H1 (cell line): ENCODE measurements around the gene IL1RAP. TPM values are rescaled to one million over a fixed set of nuclear protein-coding genes. Genes with fewer than 3 reads are reported as not detected.

Experiments used
- CTCF ChIA-PET: fragments of 300-600 bp; sonication (Branson Sonifier 250); formaldehyde crosslinking; loops from one replicate; lab custom pipeline; 2021; ENCODE audit not compliant: partially characterized antibody; lab: Charles Lee
- POLR2A ChIA-PET: fragments of 300-600 bp; sonication (Branson Sonifier 250); formaldehyde crosslinking; loops from one replicate; lab custom pipeline; 2021; ENCODE audit warnings: inconsistent platforms; ENCODE audit not compliant: partially characterized antibody; lab: Charles Lee
- DNase-seq, 2 experiments: peaks; one replicate each; pipeline versions ENCODE4 v3.0.0 to v3.0.0-alpha.2; 2010 to 2022; ENCODE audit warnings: low spot score in 2 of 2, low read depth in 1 of 2, mixed read lengths in 1 of 2
- FAIRE-seq: peaks from 2 replicates; lab custom pipeline; 2011; peaks lifted over from hg19 to GRCh38; lab: Jason Lieb, UNC
- H2AFZ ChIP-seq: 2 replicates; pipeline ENCODE4 v1.8.1; 2012; ENCODE audit warnings: low read length, inconsistent platforms
- H2AK5ac ChIP-seq: 2 replicates; pipeline ENCODE4 v1.6.1; 2013; ENCODE audit warnings: low read depth, low read length
- H2BK120ac ChIP-seq: replicated peaks from 2 replicates; pipeline ENCODE3; 2013; ENCODE audit warnings: low read depth, low read length, inconsistent platforms
- H2BK12ac ChIP-seq: 2 replicates; pipeline ENCODE4 v1.6.1; 2013; ENCODE audit warnings: low read depth, low read length
- H2BK15ac ChIP-seq: 2 replicates; pipeline ENCODE4 v1.6.1; 2013; ENCODE audit warnings: low read length
- H2BK20ac ChIP-seq: 2 replicates; pipeline ENCODE4 v1.6.1; 2013; ENCODE audit warnings: low read length
- H2BK5ac ChIP-seq: 2 replicates; pipeline ENCODE4 v1.6.1; 2013; ENCODE audit warnings: low read depth, low read length
- H3K14ac ChIP-seq: 2 replicates; pipeline ENCODE4 v1.6.1; 2013; ENCODE audit warnings: inconsistent platforms; ENCODE audit not compliant: insufficient read length
- H3K18ac ChIP-seq: 2 replicates; pipeline ENCODE4 v1.6.1; 2013; ENCODE audit warnings: low read length; ENCODE audit errors: extremely low read depth
- H3K23ac ChIP-seq: 2 replicates; pipeline ENCODE4 v1.6.1; 2013; ENCODE audit warnings: inconsistent platforms; ENCODE audit not compliant: insufficient read length
- H3K23me2 ChIP-seq: 2 replicates; pipeline ENCODE4 v1.6.1; 2013; ENCODE audit warnings: low read depth, low read length
- H3K27ac ChIP-seq: 2 replicates; pipeline ENCODE4 v1.6.1; 2011; ENCODE audit warnings: low read depth, low read length, inconsistent platforms
- H3K27me3 ChIP-seq, 4 experiments: replicated peaks in 1 of 4; 1 replicate in 1 of 4; 2 replicates in 3 of 4; pipeline versions ENCODE4 v1.6.1 to v1.8.1; 2011 to 2013; ENCODE audit warnings: low read length in 3 of 4, mild to moderate bottlenecking in 3 of 4, inconsistent platforms in 2 of 4, mixed read lengths in 2 of 4, moderate library complexity in 1 of 4; ENCODE audit not compliant: control insufficient read depth in 3 of 4, insufficient read depth in 3 of 4; ENCODE audit errors: extremely low read depth in 1 of 4
- H3K36me3 ChIP-seq, 4 experiments: 2 replicates each; pipeline versions ENCODE4 v1.6.1 to v1.8.1; 2011 to 2013; ENCODE audit warnings: mild to moderate bottlenecking in 4 of 4, low read length in 3 of 4, moderate library complexity in 2 of 4, control low read depth in 1 of 4, inconsistent platforms in 1 of 4; ENCODE audit not compliant: insufficient read depth in 4 of 4, control insufficient read depth in 2 of 4
- H3K4ac ChIP-seq: replicated peaks from 2 replicates; pipeline ENCODE3; 2013; ENCODE audit warnings: low read length, low read depth, mixed read lengths, inconsistent platforms; ENCODE audit not compliant: insufficient read length
- H3K4me1 ChIP-seq, 4 experiments: replicated peaks in 1 of 4; 1 replicate in 1 of 4; 2 replicates in 3 of 4; pipeline versions ENCODE4 v1.6.1 to v1.8.1; 2011 to 2013; ENCODE audit warnings: low read length in 3 of 4, inconsistent platforms in 2 of 4, mixed read lengths in 1 of 4; ENCODE audit not compliant: insufficient read depth in 4 of 4, control insufficient read depth in 3 of 4
- H3K4me2 ChIP-seq, 2 experiments: 2 replicates each; pipeline versions ENCODE4 v1.6.1 to v1.8.1; 2011 to 2013; ENCODE audit warnings: low read depth in 2 of 2, low read length in 2 of 2, control low read depth in 1 of 2, inconsistent platforms in 1 of 2, mild to moderate bottlenecking in 1 of 2; ENCODE audit not compliant: insufficient read depth in 1 of 2
- H3K4me3 ChIP-seq, 4 experiments: fragments of 200-600, 300-600 bp in 1 of 4; sonication (generic), shearing (Covaris generic), sonication (Bioruptor Twin) in 1 of 4; 2 replicates each; pipeline versions ENCODE4 v1.5.1 to v1.8.1; 2011 to 2016; ENCODE audit warnings: low read length in 4 of 4, low read depth in 3 of 4, control low read depth in 2 of 4, inconsistent platforms in 2 of 4, mild to moderate bottlenecking in 2 of 4, mixed read lengths in 1 of 4, moderate library complexity in 1 of 4; ENCODE audit not compliant: insufficient read depth in 2 of 4; ENCODE audit errors: extremely low read depth in 1 of 4
- H3K56ac ChIP-seq: replicated peaks from 2 replicates; pipeline ENCODE3; 2013; ENCODE audit warnings: low read depth, mild to moderate bottlenecking, mixed read lengths, low read length, inconsistent platforms; ENCODE audit not compliant: insufficient read length
- H3K79me1 ChIP-seq: 2 replicates; pipeline ENCODE4 v1.6.1; 2013; ENCODE audit warnings: low read depth, low read length, control low read depth
- H3K79me2 ChIP-seq, 2 experiments: 2 replicates each; pipeline versions ENCODE4 v1.6.1 to v1.8.1; 2012 to 2013; ENCODE audit warnings: low read length in 2 of 2, mild to moderate bottlenecking in 2 of 2, inconsistent platforms in 1 of 2; ENCODE audit not compliant: insufficient read depth in 2 of 2, control insufficient read depth in 1 of 2
- H3K9ac ChIP-seq, 4 experiments: replicated peaks in 1 of 4; 1 replicate in 1 of 4; 2 replicates in 3 of 4; pipeline versions ENCODE4 v1.6.1 to v1.8.1; 2011 to 2013; ENCODE audit warnings: low read depth in 3 of 4, low read length in 3 of 4, control low read depth in 2 of 4, mild to moderate bottlenecking in 2 of 4, moderate library complexity in 2 of 4, inconsistent platforms in 1 of 4; ENCODE audit errors: extremely low read depth in 1 of 4
- H3K9me3 ChIP-seq, 2 experiments: 2 replicates each; pipeline versions ENCODE4 v1.6.1 to v1.8.1; 2012 to 2013; ENCODE audit warnings: mild to moderate bottlenecking in 2 of 2, moderate library complexity in 2 of 2, control low read depth in 1 of 2, inconsistent platforms in 1 of 2, low read depth in 1 of 2, low read length in 1 of 2, mixed read lengths in 1 of 2; ENCODE audit not compliant: insufficient read depth in 2 of 2
- H4K20me1 ChIP-seq, 2 experiments: replicated peaks in 1 of 2; 2 replicates each; pipeline versions ENCODE3 to v1.8.1; 2011 to 2013; ENCODE audit warnings: inconsistent platforms in 2 of 2, low read length in 2 of 2, mild to moderate bottlenecking in 1 of 2; ENCODE audit not compliant: insufficient read depth in 2 of 2, control insufficient read depth in 1 of 2
- H4K5ac ChIP-seq: 2 replicates; pipeline ENCODE4 v1.6.1; 2013; ENCODE audit warnings: low read length, low read depth, mixed read lengths, inconsistent platforms; ENCODE audit not compliant: insufficient read length
- H4K8ac ChIP-seq: 2 replicates; pipeline ENCODE4 v1.8.0; 2013; ENCODE audit warnings: mild to moderate bottlenecking, moderate library complexity, low read length, inconsistent platforms; ENCODE audit not compliant: insufficient read depth; ENCODE audit errors: extremely low read depth
- H4K91ac ChIP-seq: replicated peaks from 2 replicates; pipeline ENCODE3; 2013; ENCODE audit warnings: low read length, mixed read lengths, inconsistent platforms; ENCODE audit not compliant: insufficient read length
- CREB1 ChIP-seq: IDR thresholded peaks from 2 replicates; pipeline ENCODE4 v1.6.1; 2012; ENCODE audit warnings: inconsistent platforms
- FOSL1 ChIP-seq: IDR thresholded peaks from 2 replicates; pipeline ENCODE4 v1.6.1; 2011; ENCODE audit warnings: mild to moderate bottlenecking, low read depth, low read length, moderate library complexity; ENCODE audit not compliant: insufficient read depth
- GTF2F1 ChIP-seq: IDR thresholded peaks from 2 replicates; pipeline ENCODE4 v1.6.1; 2012; ENCODE audit warnings: low read depth, low read length, improper control_type of control experiment, borderline replicate concordance
- NANOG ChIP-seq: IDR thresholded peaks from 2 replicates; pipeline ENCODE4 v1.6.1; 2011; ENCODE audit warnings: low read length, low read depth, mild to moderate bottlenecking, inconsistent platforms; ENCODE audit not compliant: insufficient read depth, poor library complexity, severe bottlenecking
- POLR2AphosphoS5 ChIP-seq: IDR thresholded peaks from 2 replicates; pipeline ENCODE4 v1.6.1; 2011; ENCODE audit warnings: low read depth, low read length
- SIN3A ChIP-seq, 2 experiments: IDR thresholded peaks in 1 of 2; conservative IDR thresholded peaks in 1 of 2; 2 replicates each; pipeline ENCODE4 v1.6.1; 2011 to 2012; ENCODE audit warnings: low read length in 2 of 2, improper control_type of control experiment in 1 of 2, low read depth in 1 of 2, mild to moderate bottlenecking in 1 of 2
- SP2 ChIP-seq: IDR thresholded peaks from 2 replicates; pipeline ENCODE4 v1.6.1; 2012; ENCODE audit warnings: mild to moderate bottlenecking, low read length, inconsistent platforms
- WGBS, 2 experiments: shearing (Covaris generic) in 1 of 2; methylation state at CpG; one replicate each; pipeline versions ENCODE4 v1.1.6 to v1.1.7; 2013 to 2015; ENCODE audit warnings: low lambda C conversion rate in 2 of 2, mixed read lengths in 2 of 2, inconsistent platforms in 1 of 2, low coverage in 1 of 2, missing lambda C conversion rate in 1 of 2; ENCODE audit not compliant: insufficient replicate concordance in 2 of 2, insufficient coverage in 1 of 2, insufficient read length in 1 of 2; ENCODE audit errors: extremely low coverage in 1 of 2, missing lambda C conversion rate in 1 of 2; 5-methylcytosine and 5-hydroxymethylcytosine counted together
- polyA plus RNA-seq, 7 experiments: library from polyadenylated mRNA; depleted of rRNA in 3 of 7; stranded (reverse) in 5 of 7; unstranded in 2 of 7; fragments of >200 nt in 5 of 7; fragments of 200-250 nt in 2 of 7; gene quantifications; 1 replicate in 5 of 7; 2 replicates in 1 of 7; 4 replicates in 1 of 7; pipeline versions ENCODE4 v1.2.1 to v1.2.3, GENCODE V29; 2011 to 2013; ENCODE audit warnings: missing spikeins in 2 of 7, mixed read lengths in 2 of 7
- total RNA-seq: library from RNA; stranded (reverse); fragmentation: NEBNext Ultra II Directional; extraction: Animal tissue kit (Norgen Biotek cat#: 25700); gene quantifications from 2 replicates; pipeline ENCODE4 v1.2.1, GENCODE V29; 2021
- TF ChIP-seq, protein P1 (sequence below), 3 experiments: IDR thresholded peaks; 1 replicate in 2 of 3; 2 replicates in 1 of 3; pipeline versions ENCODE4 v1.5.1 to v1.6.1; 2011; ENCODE audit warnings: low read length in 3 of 3, mild to moderate bottlenecking in 3 of 3, inconsistent platforms in 2 of 3, low read depth in 1 of 3, moderate library complexity in 1 of 3; ENCODE audit not compliant: insufficient read depth in 1 of 3; ENCODE audit errors: control extremely low read depth in 1 of 3
- TF ChIP-seq, protein P2 (sequence below): IDR thresholded peaks from 2 replicates; pipeline ENCODE4 v1.6.1; 2012; ENCODE audit warnings: inconsistent platforms

IL1RAP gene
- total and polyA plus RNA-seq, 2 of the 8 experiments (the other 6 are each of a cell fraction or from before 2014, with no cell fraction given) = 2.4 to 3.9 TPM

DNA sequence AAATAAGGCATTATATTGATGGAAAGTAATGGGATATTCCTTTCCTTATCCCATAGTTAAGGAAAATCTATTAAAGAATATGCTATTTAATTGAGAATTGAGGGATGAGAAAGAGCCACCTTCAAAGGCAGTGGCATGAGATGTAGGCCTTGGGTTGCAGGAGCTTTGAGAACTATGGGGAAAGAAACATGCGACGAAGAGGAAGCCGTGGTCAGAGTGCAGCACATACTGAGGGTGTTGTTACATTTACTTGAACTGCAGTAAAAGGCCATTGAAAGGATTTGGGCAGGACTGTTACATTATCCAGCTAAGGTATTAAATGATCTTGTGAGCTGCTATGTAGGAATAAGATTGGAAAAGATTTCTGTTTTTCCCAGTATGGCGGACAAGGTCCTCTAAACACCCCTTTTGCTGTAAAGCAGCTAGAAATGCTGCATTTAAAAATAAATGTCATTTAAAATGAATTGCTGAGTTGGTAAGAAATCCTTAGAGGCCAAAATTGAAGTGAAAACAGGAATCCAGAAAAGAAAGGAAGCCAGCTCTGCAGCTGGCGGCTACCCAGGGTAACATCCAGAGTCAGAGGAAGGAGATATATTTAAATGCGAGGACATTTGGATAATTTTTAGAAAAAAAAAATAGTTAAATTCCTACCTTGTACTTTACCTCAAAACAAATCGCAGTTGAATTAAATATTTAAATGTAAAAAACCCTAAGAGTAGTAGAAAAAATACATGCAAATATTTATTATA, 61.7 kb downstream of the IL1RAP start:
- H3K79me2 ChIP-seq = no peaks in the 10 kb centered on the region
- no peak overlapping the region for H2BK20ac ChIP-seq
- ChIA-PET CTCF (interaction anchor here (0.6 kb wide), 1 partner anchor 228 kb away, joined by 3 read pairs; no protein-coding TSS in a partner anchor), POLR2A (no interaction called here)
- H4K91ac ChIP-seq = no peak overlapping the region
- no peaks in the 10 kb centered on the region for H3K36me3 ChIP-seq
- no peaks in the 10 kb centered on the region for H3K27me3 ChIP-seq
- H3K56ac ChIP-seq = no peak overlapping the region
- 0 out of 4 replicates have a peak, but pooled peaks cover 0 to 2% of the 10 kb centered on the region in 2 experiments for H3K9me3 ChIP-seq
- no peak overlapping the region for H3K4ac ChIP-seq
- no peak overlapping the region for H3K27ac ChIP-seq
- H3K79me1 ChIP-seq = no peaks in the 10 kb centered on the region
- no peaks in the 10 kb centered on the region for H3K23me2 ChIP-seq
- DNase-seq (no peak), FAIRE-seq (no peak)
- no peak overlapping the region for H3K14ac ChIP-seq
- H3K18ac ChIP-seq = no peak overlapping the region
- H3K9ac ChIP-seq = no peak overlapping the region
- H2BK5ac ChIP-seq = no peak overlapping the region
- no peaks in the 10 kb centered on the region for H4K20me1 ChIP-seq
- no peak overlapping the region for H2BK120ac ChIP-seq
- H4K8ac ChIP-seq = no peak overlapping the region
- no peak overlapping the region for H4K5ac ChIP-seq
- 90% methylated on average over 7 of the region's 7 CpGs; no CpG with 5 or more reads in 1 of the 2 experiments for WGBS, 2 experiments
- H2AK5ac ChIP-seq = no peak overlapping the region
- no peak overlapping the region for H2AFZ ChIP-seq
- no peaks in the 10 kb centered on the region for H3K4me1 ChIP-seq
- H3K4me2 ChIP-seq = no peak overlapping the region
- no peak overlapping the region for H2BK12ac ChIP-seq
- H3K4me3 ChIP-seq = no peak overlapping the region
- no peak overlapping the region for H3K23ac ChIP-seq
- no peak overlapping the region for H2BK15ac ChIP-seq
- TF ChIP-seq, protein P1, sequence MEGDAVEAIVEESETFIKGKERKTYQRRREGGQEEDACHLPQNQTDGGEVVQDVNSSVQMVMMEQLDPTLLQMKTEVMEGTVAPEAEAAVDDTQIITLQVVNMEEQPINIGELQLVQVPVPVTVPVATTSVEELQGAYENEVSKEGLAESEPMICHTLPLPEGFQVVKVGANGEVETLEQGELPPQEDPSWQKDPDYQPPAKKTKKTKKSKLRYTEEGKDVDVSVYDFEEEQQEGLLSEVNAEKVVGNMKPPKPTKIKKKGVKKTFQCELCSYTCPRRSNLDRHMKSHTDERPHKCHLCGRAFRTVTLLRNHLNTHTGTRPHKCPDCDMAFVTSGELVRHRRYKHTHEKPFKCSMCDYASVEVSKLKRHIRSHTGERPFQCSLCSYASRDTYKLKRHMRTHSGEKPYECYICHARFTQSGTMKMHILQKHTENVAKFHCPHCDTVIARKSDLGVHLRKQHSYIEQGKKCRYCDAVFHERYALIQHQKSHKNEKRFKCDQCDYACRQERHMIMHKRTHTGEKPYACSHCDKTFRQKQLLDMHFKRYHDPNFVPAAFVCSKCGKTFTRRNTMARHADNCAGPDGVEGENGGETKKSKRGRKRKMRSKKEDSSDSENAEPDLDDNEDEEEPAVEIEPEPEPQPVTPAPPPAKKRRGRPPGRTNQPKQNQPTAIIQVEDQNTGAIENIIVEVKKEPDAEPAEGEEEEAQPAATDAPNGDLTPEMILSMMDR (IDR thresholded peaks at IDR 0.05; ENCODE audit: control extremely low read depth in 1 of 3, insufficient read depth in 1 of 3, low read depth in 1 of 3, low read length in 3 of 3) = no peak
- TF ChIP-seq CREB1 (no peak), SIN3A (conservative IDR thresholded peaks at IDR 0.05 in 1 of 2, IDR thresholded peaks at IDR 0.05 in 1 of 2; ENCODE audit: low read depth in 1 of 2, low read length in 2 of 2) (no peak), NANOG (no peak), FOSL1 (no peak), POLR2AphosphoS5 (no peak), SP2 (no peak), GTF2F1 (no peak)
- TF ChIP-seq, protein P2, sequence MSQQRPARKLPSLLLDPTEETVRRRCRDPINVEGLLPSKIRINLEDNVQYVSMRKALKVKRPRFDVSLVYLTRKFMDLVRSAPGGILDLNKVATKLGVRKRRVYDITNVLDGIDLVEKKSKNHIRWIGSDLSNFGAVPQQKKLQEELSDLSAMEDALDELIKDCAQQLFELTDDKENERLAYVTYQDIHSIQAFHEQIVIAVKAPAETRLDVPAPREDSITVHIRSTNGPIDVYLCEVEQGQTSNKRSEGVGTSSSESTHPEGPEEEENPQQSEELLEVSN = no peak
